Measurements from ENCODE around the gene ZNF516.
"Not testable (repeated sequence)": the region's sequence is repeated elsewhere in the genome, so short reads cannot be mapped to it uniquely, and the experiment has no call there.

The ZNF516 gene

GRCh38 chr18:76490033-76490432 is 5.0 kb downstream of the ZNF516 start:
- no peak for DNase-seq (ENCODE audit: low spot score)

GRCh38 chr18:76489081-76489480 is 6.0 kb downstream of the ZNF516 start:
- DNase-seq (ENCODE audit: low spot score), result no peak

- no peak for DNase-seq (ENCODE audit: low spot score)
Measured at GRCh38 chr18:76488190-76488589, 6.9 kb downstream of the ZNF516 start.

- DNase-seq (ENCODE audit: low spot score), result no peak
Measured at GRCh38 chr18:76487782-76488181, 7.3 kb downstream of the ZNF516 start.

GRCh38 chr18:76487070-76487469 is 8.0 kb downstream of the ZNF516 start:
- DNase-seq (ENCODE audit: low spot score), result no peak

GRCh38 chr18:76486574-76486973 is 8.5 kb downstream of the ZNF516 start:
- no peak for DNase-seq (ENCODE audit: low spot score)

GRCh38 chr18:76486038-76486437 is 9.0 kb downstream of the ZNF516 start:
- DNase-seq (ENCODE audit: low spot score), result no peak

- no peak for DNase-seq (ENCODE audit: low spot score)
Measured at GRCh38 chr18:76484749-76485387, 10.2 kb downstream of the ZNF516 start.

GRCh38 chr18:76483780-76484179 is 11.3 kb downstream of the ZNF516 start:
- DNase-seq (ENCODE audit: low spot score), result no peak

- no peak for DNase-seq (ENCODE audit: low spot score)
Measured at GRCh38 chr18:76482971-76483691, 11.9 kb downstream of the ZNF516 start.

- DNase-seq (ENCODE audit: low spot score), result no peak
Measured at GRCh38 chr18:76482267-76482666, 12.8 kb downstream of the ZNF516 start.

GRCh38 chr18:76480913-76481312 is 14.1 kb downstream of the ZNF516 start:
- DNase-seq (ENCODE audit: low spot score), result no peak

GRCh38 chr18:76479351-76480238 is 15.4 kb downstream of the ZNF516 start:
- no peak for DNase-seq (ENCODE audit: low spot score)

- DNase-seq (ENCODE audit: low spot score), result no peak
Measured at GRCh38 chr18:76476665-76477561, 18.1 kb downstream of the ZNF516 start.

GRCh38 chr18:76475450-76476194 is 19.4 kb downstream of the ZNF516 start:
- DNase-seq (ENCODE audit: low spot score), result no peak

GRCh38 chr18:76474824-76475223 is 20.2 kb downstream of the ZNF516 start:
- DNase-seq (ENCODE audit: low spot score), result no peak

- not testable (repeated sequence) for DNase-seq (ENCODE audit: low spot score)
Measured at GRCh38 chr18:76473521-76473920, 21.5 kb downstream of the ZNF516 start.

GRCh38 chr18:76472829-76473228 is 22.2 kb downstream of the ZNF516 start:
- DNase-seq (ENCODE audit: low spot score), result no peak

- DNase-seq (ENCODE audit: low spot score), result no peak
Measured at GRCh38 chr18:76471593-76471992, 23.4 kb downstream of the ZNF516 start.

GRCh38 chr18:76468345-76469304 is 26.4 kb downstream of the ZNF516 start:
- no peak for DNase-seq (ENCODE audit: low spot score)

Measured in HuH-7.5 (cell line).